ENCODE measurements around the gene HSD17B3. TPM values are rescaled to one million over a fixed set of nuclear protein-coding genes. Genes with fewer than 3 reads are reported as not detected.

The HSD17B3 gene
- polyA plus RNA-seq, 1 donor (not counting 4 experiments of a cell fraction or from before 2014, with no cell fraction given), result 0.17 TPM

GRCh38 chr9:96279932-96280331 is 22.0 kb downstream of the HSD17B3 start:
- DNase-seq (ENCODE audit: low read depth, low spot score) (no peak), FAIRE-seq (no peak)
- TF ChIP-seq EZH2 (IDR thresholded peaks at IDR 0.05; ENCODE audit: low read length) (no peak), CTCF (optimal IDR thresholded peaks at IDR 0.05 in 1 of 3, IDR thresholded peaks at IDR 0.05 in 1 of 3, conservative IDR thresholded peaks at IDR 0.05 in 1 of 3; ENCODE audit: extremely low read depth in 1 of 3, insufficient read depth in 2 of 3, low read length in 3 of 3) (no peak)

GRCh38 chr9:96274939-96275338 is 27.0 kb downstream of the HSD17B3 start:
- no peak overlapping the region for H3K4me2 ChIP-seq (ENCODE audit: control insufficient read depth, extremely low read depth, insufficient read depth, low read depth, low read length)
- H3K27me3 ChIP-seq (ENCODE audit: control insufficient read depth, extremely low read depth, insufficient read depth, low read length), result peaks cover 14% of the 10 kb centered on the region
- H3K9me3 ChIP-seq (ENCODE audit: control insufficient read depth, low read depth, low read length), result peaks cover 6% of the 10 kb centered on the region
- TF ChIP-seq EZH2 (IDR thresholded peaks at IDR 0.05; ENCODE audit: low read length), result no peak
- TF ChIP-seq CTCF (optimal IDR thresholded peaks at IDR 0.05 in 1 of 3, IDR thresholded peaks at IDR 0.05 in 1 of 3, conservative IDR thresholded peaks at IDR 0.05 in 1 of 3; ENCODE audit: extremely low read depth in 1 of 3, insufficient read depth in 2 of 3, low read length in 3 of 3), result no peak
- no peaks in the 10 kb centered on the region for H3K4me1 ChIP-seq (ENCODE audit: control insufficient read depth, extremely low read depth, insufficient read depth, low read length)
- no peaks in the 10 kb centered on the region for H3K36me3 ChIP-seq (ENCODE audit: control insufficient read depth in 2 of 2, extremely low read depth in 1 of 2, insufficient read depth in 2 of 2, low read length in 2 of 2)
- H4K20me1 ChIP-seq (ENCODE audit: control insufficient read depth, extremely low read depth, insufficient read depth, low read length), result no peaks in the 10 kb centered on the region
- no peak overlapping the region for H3K9ac ChIP-seq (ENCODE audit: control insufficient read depth, extremely low read depth, insufficient read depth, low read length)
- H3K9me1 ChIP-seq (ENCODE audit: control insufficient read depth, extremely low read depth, insufficient read depth, low read length), result no peaks in the 10 kb centered on the region
- dilution Hi-C loops (cut with MboI; ENCODE audit: extremely low pct_ligation_motif_present, low sequenced_read_pairs), result no loop called here
- no peaks in the 10 kb centered on the region for H3K79me2 ChIP-seq (ENCODE audit: control insufficient read depth, insufficient read depth, low read length)
- no peak overlapping the region for H3K4me3 ChIP-seq (ENCODE audit: control insufficient read depth in 2 of 3, extremely low read depth in 1 of 3, insufficient read depth in 2 of 3, low read depth in 1 of 3, low read length in 3 of 3)
- no peak for DNase-seq (ENCODE audit: low read depth, low spot score)
- no peak overlapping the region for H2AFZ ChIP-seq (ENCODE audit: control insufficient read depth, low read length)
- no peak overlapping the region for H3K27ac ChIP-seq (ENCODE audit: control insufficient read depth, insufficient read depth, low read length)
- no peak for FAIRE-seq

More at GRCh38 chr9:96279932-96280331, 22.0 kb downstream of the HSD17B3 start:
- H3K9me1 ChIP-seq (ENCODE audit: control insufficient read depth, extremely low read depth, insufficient read depth, low read length), result no peaks in the 10 kb centered on the region
- H3K79me2 ChIP-seq (ENCODE audit: control insufficient read depth, insufficient read depth, low read length), result no peaks in the 10 kb centered on the region
- dilution Hi-C loops (cut with MboI; ENCODE audit: extremely low pct_ligation_motif_present, low sequenced_read_pairs), result no loop called here
- peaks cover 5% of the 10 kb centered on the region for H3K27me3 ChIP-seq (ENCODE audit: control insufficient read depth, extremely low read depth, insufficient read depth, low read length)
- no peaks in the 10 kb centered on the region for H4K20me1 ChIP-seq (ENCODE audit: control insufficient read depth, extremely low read depth, insufficient read depth, low read length)
- H2AFZ ChIP-seq (ENCODE audit: control insufficient read depth, low read length), result no peak overlapping the region
- H3K27ac ChIP-seq (ENCODE audit: control insufficient read depth, insufficient read depth, low read length), result no peak overlapping the region
- H3K4me1 ChIP-seq (ENCODE audit: control insufficient read depth, extremely low read depth, insufficient read depth, low read length), result no peaks in the 10 kb centered on the region
- H3K36me3 ChIP-seq (ENCODE audit: control insufficient read depth in 2 of 2, extremely low read depth in 1 of 2, insufficient read depth in 2 of 2, low read length in 2 of 2), result no peaks in the 10 kb centered on the region
- H3K4me3 ChIP-seq (ENCODE audit: control insufficient read depth in 2 of 3, extremely low read depth in 1 of 3, insufficient read depth in 2 of 3, low read depth in 1 of 3, low read length in 3 of 3), result no peak overlapping the region
- H3K9me3 ChIP-seq (ENCODE audit: control insufficient read depth, low read depth, low read length), result peaks cover 2% of the 10 kb centered on the region
- H3K9ac ChIP-seq (ENCODE audit: control insufficient read depth, extremely low read depth, insufficient read depth, low read length), result no peak overlapping the region
- no peak overlapping the region for H3K4me2 ChIP-seq (ENCODE audit: control insufficient read depth, extremely low read depth, insufficient read depth, low read depth, low read length)
